A549 (cell line): ENCODE data around the gene TAS1R3. TPM values are rescaled to one million over a fixed set of nuclear protein-coding genes. Genes with fewer than 3 reads are reported as not detected.

Experiments used
- ATAC-seq, 2 experiments: fragments of 200-7000 bp in 1 of 2; fragments of >200 bp in 1 of 2; cut with Nextera tagmentation in 1 of 2; cut with Tn5 transposase in 1 of 2; 3 replicates each; pipeline versions ENCODE4 v1.8.0 to v1.9.1; 2018 to 2020; ENCODE audit warnings: mild to moderate bottlenecking in 1 of 2, moderate library complexity in 1 of 2
- CTCF ChIA-PET: fragments of 300-600 bp; sonication (Branson Sonifier 250); formaldehyde crosslinking; extraction: SDS; loops from one replicate; lab custom pipeline; 2021; ENCODE audit warnings: antibody characterized with exemption, inconsistent platforms; lab: Yijun Ruan, JAX
- POLR2A ChIA-PET: fragments of 350-600 bp; formaldehyde crosslinking; extraction: SDS; loops from one replicate; lab custom pipeline; 2021; ENCODE audit warnings: antibody characterized with exemption, inconsistent platforms; lab: Yijun Ruan, JAX
- DNase-seq, 2 experiments: peaks; one replicate each; pipeline versions ENCODE4 v3.0.0 to v3.0.0-alpha.2; 2011 to 2016; ENCODE audit warnings: low read depth in 1 of 2, low spot score in 1 of 2
- FAIRE-seq: peaks from 2 replicates; lab custom pipeline; 2011; peaks lifted over from hg19 to GRCh38; lab: Jason Lieb, UNC
- H3K27ac ChIP-seq, 2 experiments: fragments of >200 bp; sonication (Bioruptor Twin); formaldehyde crosslinking; 3 replicates each; pipeline ENCODE4 v1.5.1; 2016 to 2017
- H3K4me1 ChIP-seq: fragments of >200 bp; sonication (Bioruptor Twin); formaldehyde crosslinking; 3 replicates; pipeline ENCODE4 v1.6.1; 2016
- H3K4me2 ChIP-seq: fragments of >200 bp; sonication (Bioruptor Twin); formaldehyde crosslinking; 3 replicates; pipeline ENCODE4 v1.6.1; 2016
- H3K4me3 ChIP-seq: fragments of >200 bp; sonication (Bioruptor Twin); formaldehyde crosslinking; 3 replicates; pipeline ENCODE4 v1.5.1; 2016
- H3K9me3 ChIP-seq: fragments of >200 bp; sonication (Bioruptor Twin); formaldehyde crosslinking; 3 replicates; pipeline ENCODE4 v1.6.1; 2016
- BHLHE40 ChIP-seq: IDR thresholded peaks from 2 replicates; pipeline ENCODE4 v1.6.1; 2012; ENCODE audit warnings: low read depth, low read length, inconsistent platforms
- CHD2 ChIP-seq: fragments of 150-350 bp; IDR thresholded peaks from 2 replicates; pipeline ENCODE4 v1.6.1; 2014; ENCODE audit warnings: low read length; ENCODE audit not compliant: partially characterized antibody
- CHD4 ChIP-seq: fragments of 200-600 bp; sonication (generic); IDR thresholded peaks from 2 replicates; pipeline ENCODE4 v1.6.1; 2016; ENCODE audit warnings: antibody characterized with exemption, mild to moderate bottlenecking, borderline replicate concordance
- EP300 ChIP-seq, 2 experiments: fragments of >200 bp; sonication (Bioruptor Twin); formaldehyde crosslinking; IDR thresholded peaks; 2 replicates in 1 of 2; 3 replicates in 1 of 2; pipeline ENCODE4 v1.6.1; 2016 to 2017
- FOSL2 ChIP-seq, 2 experiments: fragments of 450-650 bp in 1 of 2; fragments of >200 bp in 1 of 2; sonication (Bioruptor Twin) in 1 of 2; formaldehyde crosslinking; IDR thresholded peaks; 2 replicates each; pipeline versions ENCODE4 v1.5.0 to v1.6.1; 2016 to 2020; ENCODE audit warnings: mild to moderate bottlenecking in 1 of 2, moderate library complexity in 1 of 2
- JUN ChIP-seq, 2 experiments: fragments of >200 bp; sonication (Bioruptor Twin); formaldehyde crosslinking; IDR thresholded peaks; 2 replicates in 1 of 2; 3 replicates in 1 of 2; pipeline ENCODE4 v1.6.1; 2016 to 2017
- JUNB ChIP-seq: fragments of >200 bp; sonication (Bioruptor Twin); formaldehyde crosslinking; IDR thresholded peaks from 2 replicates; pipeline ENCODE4 v1.6.1; 2016
- KDM1A ChIP-seq: fragments of 200-600 bp; sonication (generic); IDR thresholded peaks from 2 replicates; pipeline ENCODE4 v1.6.1; 2016; ENCODE audit warnings: low read depth, mild to moderate bottlenecking
- PHF8 ChIP-seq: fragments of 200-600 bp; sonication (generic); IDR thresholded peaks from 2 replicates; pipeline ENCODE4 v1.6.1; 2016; ENCODE audit warnings: low read depth, mild to moderate bottlenecking, antibody characterized with exemption, moderate library complexity, borderline replicate concordance
- POLR2A ChIP-seq: IDR thresholded peaks from 2 replicates; pipeline ENCODE4 v1.6.1; 2012; ENCODE audit warnings: mild to moderate bottlenecking, low read length
- RAD21 ChIP-seq, 2 experiments: fragments of >200 bp in 1 of 2; sonication (Bioruptor Twin) in 1 of 2; formaldehyde crosslinking in 1 of 2; IDR thresholded peaks in 1 of 2; conservative IDR thresholded peaks in 1 of 2; 2 replicates in 1 of 2; 3 replicates in 1 of 2; pipeline ENCODE4 v1.6.1; 2012 to 2018; ENCODE audit warnings: inconsistent platforms in 1 of 2
- RARB ChIP-seq: fragments of 250-450 bp; sonication (Bioruptor Pico); IDR thresholded peaks from 2 replicates; pipeline ENCODE4 v1.8.0; 2021; ENCODE audit warnings: mild to moderate bottlenecking, moderate library complexity
- RFX5 ChIP-seq: fragments of 450-650 bp; IDR thresholded peaks from 2 replicates; pipeline ENCODE4 v1.7.1; 2014; ENCODE audit warnings: antibody characterized with exemption, mild to moderate bottlenecking, moderate library complexity
- SMC3 ChIP-seq: fragments of >200 bp; sonication (Bioruptor Twin); formaldehyde crosslinking; IDR thresholded peaks from 3 replicates; pipeline ENCODE4 v1.6.1; 2018; ENCODE audit warnings: inconsistent platforms
- SREBF2 ChIP-seq: fragments of 450-650 bp; IDR thresholded peaks from 2 replicates; pipeline ENCODE4 v1.6.1; 2014; ENCODE audit warnings: mild to moderate bottlenecking, moderate library complexity
- ZC3H11A ChIP-seq: fragments of 450-650 bp; IDR thresholded peaks from 2 replicates; pipeline ENCODE4 v1.6.1; 2014; ENCODE audit warnings: antibody characterized with exemption, mild to moderate bottlenecking
- WGBS: methylation state at CpG from one replicate; pipeline ENCODE4 v1.1.6; 2017; ENCODE audit errors: missing lambda C conversion rate; 5-methylcytosine and 5-hydroxymethylcytosine counted together
- polyA plus RNA-seq, 4 experiments: library from polyadenylated mRNA; depleted of rRNA in 3 of 4; stranded (reverse); fragments of >200 nt; fragmentation: RNase III in 1 of 4; extraction: RNeasy Plus Mini Kit Qiagen cat#74134 plus additional on column Dnase treatment in 1 of 4; gene quantifications; 2 replicates in 3 of 4; 3 replicates in 1 of 4; pipeline ENCODE4 v1.2.3, GENCODE V29; 2011 to 2017
- TF ChIP-seq, protein P1 (sequence below): fragments of >200 bp; sonication (Bioruptor Twin); formaldehyde crosslinking; IDR thresholded peaks from 3 replicates; pipeline ENCODE4 v1.5.1; 2016
- TF ChIP-seq, protein P2 (sequence below): IDR thresholded peaks from 2 replicates; pipeline ENCODE4 v1.6.1; 2012; ENCODE audit warnings: low read depth, borderline replicate concordance
- TF ChIP-seq, protein P3 (sequence below): fragments of 250-450 bp; sonication (Bioruptor Pico); IDR thresholded peaks from 2 replicates; pipeline ENCODE4 v1.5.0; 2021; ENCODE audit warnings: mild to moderate bottlenecking, moderate library complexity, borderline replicate concordance

Gene TAS1R3
- polyA plus RNA-seq, 2 of the 4 experiments (the other 2 are of a cell fraction) = 0.05 to 0.15 TPM

DNA sequence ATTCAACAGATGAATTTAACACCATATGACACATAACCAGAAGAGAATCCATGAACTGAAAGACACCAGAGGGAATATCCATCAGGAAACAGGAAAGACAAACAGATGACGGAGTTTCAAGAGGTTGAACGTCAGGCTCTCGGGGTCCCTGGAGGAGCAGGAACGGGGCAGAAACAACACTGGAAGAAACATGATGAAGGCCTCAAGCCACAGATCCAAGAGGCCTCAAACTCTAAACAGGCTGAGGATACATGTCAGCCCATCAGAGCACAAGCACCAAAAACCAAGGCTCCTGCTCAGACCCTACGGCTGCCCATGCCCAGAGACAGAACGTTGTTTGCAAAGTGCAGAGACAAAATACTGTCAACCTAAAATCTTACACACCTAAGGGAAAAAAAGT lies 13.7 kb upstream of the TAS1R3 start:
- no peaks in the 10 kb centered on the region for H3K9me3 ChIP-seq
- peaks cover 21% of the 10 kb centered on the region for H3K4me1 ChIP-seq
- peak overlapping the region; percentile 37; the same call in 2 of the 3 replicates for H3K4me2 ChIP-seq
- no peak overlapping the region for H3K4me3 ChIP-seq
- CTCF ChIA-PET = no interaction called here
- DNase-seq (no peak), FAIRE-seq (no peak)
- TF ChIP-seq, protein P1, sequence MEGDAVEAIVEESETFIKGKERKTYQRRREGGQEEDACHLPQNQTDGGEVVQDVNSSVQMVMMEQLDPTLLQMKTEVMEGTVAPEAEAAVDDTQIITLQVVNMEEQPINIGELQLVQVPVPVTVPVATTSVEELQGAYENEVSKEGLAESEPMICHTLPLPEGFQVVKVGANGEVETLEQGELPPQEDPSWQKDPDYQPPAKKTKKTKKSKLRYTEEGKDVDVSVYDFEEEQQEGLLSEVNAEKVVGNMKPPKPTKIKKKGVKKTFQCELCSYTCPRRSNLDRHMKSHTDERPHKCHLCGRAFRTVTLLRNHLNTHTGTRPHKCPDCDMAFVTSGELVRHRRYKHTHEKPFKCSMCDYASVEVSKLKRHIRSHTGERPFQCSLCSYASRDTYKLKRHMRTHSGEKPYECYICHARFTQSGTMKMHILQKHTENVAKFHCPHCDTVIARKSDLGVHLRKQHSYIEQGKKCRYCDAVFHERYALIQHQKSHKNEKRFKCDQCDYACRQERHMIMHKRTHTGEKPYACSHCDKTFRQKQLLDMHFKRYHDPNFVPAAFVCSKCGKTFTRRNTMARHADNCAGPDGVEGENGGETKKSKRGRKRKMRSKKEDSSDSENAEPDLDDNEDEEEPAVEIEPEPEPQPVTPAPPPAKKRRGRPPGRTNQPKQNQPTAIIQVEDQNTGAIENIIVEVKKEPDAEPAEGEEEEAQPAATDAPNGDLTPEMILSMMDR = no peak
- TF ChIP-seq EP300 (IDR thresholded peaks at IDR 0.05) (no peak), JUN (IDR thresholded peaks at IDR 0.05) (no peak), ZC3H11A (no peak), CHD2 (no peak), FOSL2 (IDR thresholded peaks at IDR 0.05) (no peak), FOSL2 (CRISPR knock-in tag; IDR thresholded peaks at IDR 0.05) (no peak), RFX5 (no peak), KDM1A (no peak), PHF8 (no peak), CHD4 (no peak), RAD21 (conservative IDR thresholded peaks at IDR 0.05 in 1 of 2, IDR thresholded peaks at IDR 0.05 in 1 of 2) (no peak), POLR2A (no peak)
- TF ChIP-seq, protein P2, sequence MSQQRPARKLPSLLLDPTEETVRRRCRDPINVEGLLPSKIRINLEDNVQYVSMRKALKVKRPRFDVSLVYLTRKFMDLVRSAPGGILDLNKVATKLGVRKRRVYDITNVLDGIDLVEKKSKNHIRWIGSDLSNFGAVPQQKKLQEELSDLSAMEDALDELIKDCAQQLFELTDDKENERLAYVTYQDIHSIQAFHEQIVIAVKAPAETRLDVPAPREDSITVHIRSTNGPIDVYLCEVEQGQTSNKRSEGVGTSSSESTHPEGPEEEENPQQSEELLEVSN = no peak
- TF ChIP-seq, protein P3, sequence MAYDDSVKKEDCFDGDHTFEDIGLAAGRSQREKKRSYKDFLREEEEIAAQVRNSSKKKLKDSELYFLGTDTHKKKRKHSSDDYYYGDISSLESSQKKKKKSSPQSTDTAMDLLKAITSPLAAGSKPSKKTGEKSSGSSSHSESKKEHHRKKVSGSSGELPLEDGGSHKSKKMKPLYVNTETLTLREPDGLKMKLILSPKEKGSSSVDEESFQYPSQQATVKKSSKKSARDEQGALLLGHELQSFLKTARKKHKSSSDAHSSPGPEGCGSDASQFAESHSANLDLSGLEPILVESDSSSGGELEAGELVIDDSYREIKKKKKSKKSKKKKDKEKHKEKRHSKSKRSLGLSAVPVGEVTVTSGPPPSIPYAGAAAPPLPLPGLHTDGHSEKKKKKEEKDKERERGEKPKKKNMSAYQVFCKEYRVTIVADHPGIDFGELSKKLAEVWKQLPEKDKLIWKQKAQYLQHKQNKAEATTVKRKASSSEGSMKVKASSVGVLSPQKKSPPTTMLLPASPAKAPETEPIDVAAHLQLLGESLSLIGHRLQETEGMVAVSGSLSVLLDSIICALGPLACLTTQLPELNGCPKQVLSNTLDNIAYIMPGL (CRISPR knock-in tag) = no peak
- TF ChIP-seq, all 56 proteins: peak for 0
- peak overlapping the region in 1 of 2 experiments; percentile 57; a peak in 1 of 6 replicates for H3K27ac ChIP-seq
- POLR2A ChIA-PET = no interaction called here
- 91% methylated on average over 6 of the region's 6 CpGs for WGBS
- ATAC-seq = no peak

DNA sequence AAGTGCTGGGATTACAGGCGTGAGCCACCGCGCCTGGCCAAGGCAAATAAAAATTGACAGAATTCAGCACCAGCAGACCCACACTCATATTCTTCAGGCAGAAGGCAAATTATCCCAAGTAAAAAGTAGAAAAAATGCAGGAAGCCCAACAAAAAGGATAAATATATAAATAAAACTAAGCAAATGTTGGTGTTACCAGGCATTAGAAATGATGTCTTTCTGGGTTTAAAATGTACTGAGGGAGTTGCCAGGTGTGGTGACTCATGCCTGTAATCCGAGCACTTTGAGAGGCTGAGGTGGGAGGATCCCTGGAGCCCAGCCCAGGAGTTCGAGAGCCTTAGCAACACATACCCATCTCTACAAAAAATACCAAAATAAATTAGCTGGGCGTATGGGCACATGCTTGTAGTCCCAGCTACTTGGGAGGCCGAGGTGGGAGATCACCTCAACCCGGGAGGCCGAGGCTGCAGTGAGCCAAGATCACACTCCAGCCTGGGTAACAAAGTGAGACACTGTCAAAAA lies 12.9 kb upstream of the TAS1R3 start:
- DNase-seq (peak in 1 of 2 experiments; percentile 77), ATAC-seq (peak; percentile 72 to 86)
- TF ChIP-seq CHD2 (no peak), FOSL2 (IDR thresholded peaks at IDR 0.05) (peak; percentile 51; the same call in 1 of the 2 replicates), FOSL2 (CRISPR knock-in tag; IDR thresholded peaks at IDR 0.05) (peak; percentile 84), BHLHE40 (no peak), JUNB (0 out of 2 replicates have a peak, but pooled peaks have one; percentile 11), KDM1A (no peak), SMC3 (no peak), RARB (CRISPR knock-in tag) (no peak), SREBF2 (no peak)
- TF ChIP-seq, all 56 proteins: peak for 2
- Histone ChIP-seq H3K4me1 (peaks cover 21% of the 10 kb centered on the region), H3K4me3 (no peak overlapping the region), H3K4me2 (peak overlapping the region; percentile 37), H3K27ac (peak overlapping the region in 1 of 2 experiments; percentile 57; a peak in 1 of 6 replicates), H3K9me3 (no peaks in the 10 kb centered on the region)
- FAIRE-seq = no peak
- WGBS = 30% methylated on average over 9 of the region's 9 CpGs
- ChIA-PET POLR2A (interaction anchor here (1.1 kb wide), 1 partner anchor 81 kb away, joined by 4 read pairs; the partner anchor contains the start of gene CCNL2), CTCF (no interaction called here)
